AG04449 (cell line): ENCODE measurements around the gene CAPG.

Source experiments
- CTCF ChIA-PET: fragments of 350-600 bp; formaldehyde crosslinking; extraction: SDS; loops from one replicate; lab custom pipeline; 2021; ENCODE audit warnings: antibody characterized with exemption; lab: Yijun Ruan, JAX
- POLR2A ChIA-PET: fragments of 400-600, 350-600 bp; formaldehyde crosslinking; extraction: SDS; loops from one replicate; lab custom pipeline; 2020; ENCODE audit warnings: antibody characterized with exemption, inconsistent platforms; lab: Yijun Ruan, JAX
- DNase-seq: peaks from one replicate; pipeline ENCODE4 v3.0.0-alpha.2; 2010; ENCODE audit warnings: low read depth, low spot score
- H3K4me3 ChIP-seq: 2 replicates; pipeline ENCODE4 v1.5.1; 2011; ENCODE audit warnings: low read depth, mild to moderate bottlenecking, control low read depth, low read length
- CTCF ChIP-seq: IDR thresholded peaks from one replicate; pipeline ENCODE4 v1.5.1; 2011; ENCODE audit warnings: mild to moderate bottlenecking, moderate library complexity, low read length, control low read depth, inconsistent platforms; ENCODE audit not compliant: insufficient read depth; ENCODE audit errors: missing control alignments

The CAPG gene

GRCh38 chr2:85409845-85410583, at the start of gene CAPG:
Gene CAPG (minus strand): TSS chr2:85410366. CDS start chr2:85402145, 8,221 bp downstream.
- CTCF ChIA-PET = interaction anchor here (1.1 to 2.0 kb wide), 2 partner anchors 11 to 142 kb away, joined by 3 to 5 read pairs; no protein-coding TSS in a partner anchor
- POLR2A ChIA-PET = no interaction called here
- H3K4me3 ChIP-seq = no peak within 1 kb of the TSS
- DNase-seq = no peak
- no peak for TF ChIP-seq CTCF

GRCh38 chr2:85459771-85460170, 49.6 kb upstream of the CAPG start:
- POLR2A ChIA-PET = no interaction called here
- DNase-seq = no peak
- TF ChIP-seq CTCF = no peak
- CTCF ChIA-PET = interaction anchor here (2.0 kb wide), 1 partner anchor 38 kb away, joined by 4 read pairs; no protein-coding TSS in a partner anchor
- H3K4me3 ChIP-seq = no peak overlapping the region

GRCh38 chr2:85458601-85459563, 48.7 kb upstream of the CAPG start:
- TF ChIP-seq CTCF = no peak
- CTCF ChIA-PET = no interaction called here
- no peak overlapping the region for H3K4me3 ChIP-seq
- DNase-seq = no peak
- POLR2A ChIA-PET = no interaction called here

GRCh38 chr2:85457877-85458316, 47.7 kb upstream of the CAPG start:
- no peak for DNase-seq
- no peak for TF ChIP-seq CTCF
- no peak overlapping the region for H3K4me3 ChIP-seq
- CTCF ChIA-PET = no interaction called here
- POLR2A ChIA-PET = no interaction called here

- ChIA-PET POLR2A (no interaction called here), CTCF (no interaction called here)
- DNase-seq = no peak
- no peak overlapping the region for H3K4me3 ChIP-seq
- no peak for TF ChIP-seq CTCF
Observed at GRCh38 chr2:85457043-85457442, 46.9 kb upstream of the CAPG start.
